Islet of Langerhans (tissue), 1 donor: ENCODE data around the gene GSX1.
"Not testable (repeated sequence)": the region's sequence is repeated elsewhere in the genome, so short reads cannot be mapped to it uniquely, and the experiment has no call there.

Experiments
- FAIRE-seq: peaks from one replicate; lab custom pipeline; 2011; peaks lifted over from hg19 to GRCh38; lab: Jason Lieb, UNC

Gene GSX1

DNA sequence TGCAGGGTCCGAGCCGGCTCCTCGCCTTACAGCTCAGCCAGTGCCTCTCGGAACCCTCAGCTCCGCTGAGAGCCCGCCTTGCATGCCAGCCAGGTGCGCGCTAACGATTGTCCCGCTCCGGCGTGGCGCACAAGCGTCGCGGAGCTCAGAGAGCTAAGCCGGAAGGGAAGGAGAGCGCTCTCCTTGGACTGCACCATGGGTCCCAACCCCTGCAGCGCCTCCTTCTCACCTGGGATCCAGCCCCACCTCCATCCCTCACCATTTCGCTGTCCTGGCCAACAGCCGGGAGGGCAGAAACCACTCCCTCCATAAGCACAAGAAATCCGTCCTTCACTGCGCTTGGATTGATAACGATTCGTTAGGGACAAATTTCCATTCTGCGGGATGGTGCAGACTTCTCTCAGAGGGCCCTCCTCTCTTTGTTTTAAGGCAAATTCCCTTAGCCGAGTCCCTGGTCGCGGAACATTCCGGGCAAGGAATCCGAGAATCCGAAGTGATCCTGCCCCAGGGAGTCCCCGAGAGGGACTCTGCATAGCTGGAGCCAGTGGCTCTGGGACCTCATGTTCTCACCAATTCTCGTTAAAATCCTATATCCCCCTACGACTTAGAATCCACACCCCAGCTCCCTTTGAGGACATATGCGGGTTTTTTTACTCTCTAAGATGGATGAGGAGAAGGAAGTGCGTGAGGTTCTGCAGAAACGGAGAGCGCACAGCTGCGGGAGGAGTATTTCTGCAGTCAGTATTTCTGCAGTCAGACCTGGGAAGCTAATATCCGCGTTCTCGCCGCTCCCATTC is 2.8 kb downstream of the GSX1 start:
- FAIRE-seq: no peak

DNA sequence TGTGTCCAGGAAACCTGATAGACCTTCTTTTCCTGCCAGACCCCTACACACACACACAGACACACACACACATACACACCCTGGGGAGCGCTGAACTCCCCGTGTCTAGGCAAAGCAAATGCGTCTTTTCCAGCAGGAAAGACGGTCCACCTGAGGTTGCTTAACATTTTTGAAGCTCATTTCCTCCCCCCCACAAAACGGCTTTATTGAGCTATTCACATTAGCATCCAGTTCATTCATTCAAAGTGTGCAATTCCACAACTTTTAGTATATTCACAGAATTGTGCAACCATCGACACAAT is 3.4 kb downstream of the GSX1 start:
- no peak for FAIRE-seq

DNA sequence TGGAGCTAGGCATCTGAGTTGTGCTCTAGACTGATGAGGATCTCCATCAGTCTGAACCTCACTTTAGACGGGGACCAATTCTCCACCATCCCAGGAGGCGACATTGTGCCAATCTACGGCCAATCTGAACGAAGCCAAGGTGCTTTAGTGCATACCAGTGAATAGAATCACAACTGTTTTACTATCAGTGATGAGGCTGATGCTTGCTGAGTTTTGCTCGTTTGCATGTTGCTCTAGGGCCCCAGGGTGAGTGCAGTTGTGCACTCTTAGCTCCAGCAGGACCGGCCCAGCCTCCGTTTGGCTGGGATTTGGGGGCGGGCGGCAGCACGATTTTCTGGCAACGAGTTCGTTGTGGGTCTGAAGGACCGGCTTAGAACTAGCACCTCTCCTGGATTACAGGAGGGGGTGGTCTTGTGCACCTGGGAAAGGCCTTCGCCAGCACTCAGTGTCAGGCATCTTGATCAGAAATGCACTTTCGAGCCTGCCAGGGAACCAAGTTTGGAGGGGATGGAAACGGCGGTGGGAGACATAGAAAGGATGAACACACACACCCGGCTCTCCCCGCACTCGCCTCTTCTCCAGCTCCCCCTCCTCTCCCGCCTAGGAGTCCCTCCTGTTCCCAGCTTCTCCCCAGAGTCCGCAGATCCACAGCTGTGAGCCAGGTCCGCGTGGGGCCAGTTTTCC is 4.4 kb downstream of the GSX1 start:
- no peak for FAIRE-seq

DNA sequence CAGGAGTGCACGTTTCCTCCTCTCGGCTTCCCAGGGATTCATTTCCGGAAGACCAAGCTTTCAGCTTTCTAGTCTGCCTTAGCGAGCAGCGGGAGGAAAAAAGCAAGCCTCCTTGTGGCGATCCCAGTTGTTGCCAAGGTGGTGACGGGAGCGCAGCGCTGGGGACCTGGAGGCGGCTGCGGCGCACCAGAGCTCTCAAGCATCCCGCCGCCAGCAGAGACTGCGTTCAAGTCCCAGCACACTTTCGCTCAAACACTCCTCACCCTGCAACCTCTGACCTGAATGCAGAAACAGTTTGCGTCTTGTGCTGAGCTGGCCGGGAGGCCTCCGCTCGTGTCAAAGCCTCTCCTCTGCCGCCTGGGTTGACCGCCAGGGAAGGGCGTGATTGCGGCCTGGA is 4.9 kb downstream of the GSX1 start:
- FAIRE-seq: no peak

DNA sequence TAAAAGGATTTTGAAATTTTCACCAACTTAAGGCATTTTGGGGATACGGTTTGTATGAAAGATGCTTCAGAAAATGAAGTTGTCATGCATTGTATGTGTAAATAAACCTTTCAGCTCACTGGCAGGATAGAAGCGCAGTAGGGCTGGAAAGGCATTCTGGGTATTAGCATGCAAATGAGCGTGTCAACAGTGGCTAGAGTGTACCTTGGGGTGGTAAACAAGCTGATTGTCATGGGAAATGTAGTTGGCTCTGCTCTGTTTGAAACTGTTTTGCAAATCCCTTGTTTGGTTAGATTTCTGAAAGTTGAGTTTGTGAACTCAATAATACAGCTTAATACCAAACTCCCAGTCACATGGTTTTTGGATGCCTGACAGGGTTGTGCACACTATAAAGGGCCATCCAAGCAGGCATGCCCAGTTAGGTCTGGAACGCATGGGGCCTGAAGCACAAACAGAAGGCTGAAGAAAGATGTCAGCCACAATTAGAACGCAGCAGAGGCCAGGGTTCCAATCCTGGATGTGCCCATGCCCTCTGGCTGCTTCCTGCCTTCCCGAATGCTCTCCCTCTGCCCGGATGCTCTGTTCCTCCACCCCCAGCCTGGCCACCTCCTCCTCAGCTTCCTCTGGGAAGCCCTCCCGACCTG is 14.6 kb downstream of the GSX1 start:
- no peak for FAIRE-seq

DNA sequence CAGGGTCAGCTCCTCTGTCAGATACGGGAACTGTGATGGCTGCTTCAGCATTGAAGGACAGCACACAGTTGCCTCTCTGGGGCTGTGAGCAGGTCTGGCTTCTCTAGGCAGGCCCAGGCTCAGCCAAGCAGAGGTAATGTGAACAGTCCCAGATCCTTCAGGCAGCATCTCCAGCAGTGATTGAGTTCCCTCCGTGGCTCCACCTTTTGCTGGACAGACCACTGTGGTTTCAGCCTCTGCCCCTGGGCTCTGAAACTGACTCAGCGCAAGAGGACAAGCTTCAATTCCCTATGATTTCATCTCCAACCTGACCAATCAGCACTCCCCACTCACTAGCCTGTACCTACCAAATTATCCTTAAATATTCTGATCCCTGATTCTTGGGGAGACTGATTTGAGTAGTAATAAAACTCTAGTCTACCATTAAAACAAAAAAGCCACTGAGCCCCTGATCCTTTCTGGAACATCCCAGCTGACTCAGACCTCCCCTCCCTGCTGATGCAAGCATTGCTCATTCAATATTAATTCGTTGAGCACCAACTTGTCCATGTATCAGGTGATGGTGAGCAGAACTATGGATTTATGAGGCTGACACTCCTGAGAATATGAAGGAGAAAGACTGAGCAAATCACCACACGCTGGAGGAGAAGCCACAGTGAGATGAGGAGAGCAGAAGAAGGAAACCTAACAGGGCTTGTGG is 16.7 kb downstream of the GSX1 start:
- no peak for FAIRE-seq

DNA sequence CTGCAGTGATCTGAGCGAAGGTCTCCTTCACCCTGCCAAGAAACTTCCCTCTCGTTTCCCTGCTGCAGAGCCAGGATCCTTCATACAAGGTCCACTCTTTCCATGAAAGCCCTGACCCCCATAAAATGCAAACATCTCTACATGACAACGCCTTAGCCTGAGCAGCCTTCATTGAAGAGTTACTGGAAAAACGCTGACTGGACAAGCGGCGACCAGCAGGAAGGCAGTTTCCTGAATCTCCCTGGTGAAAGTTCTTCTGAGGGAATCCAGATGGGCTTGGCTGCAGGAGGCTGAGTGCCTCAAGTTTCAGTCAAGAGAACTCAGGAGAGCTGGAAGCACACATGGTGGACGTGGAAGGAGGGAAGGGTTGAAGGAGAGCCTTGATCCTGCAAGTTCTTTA is 17.7 kb downstream of the GSX1 start:
- no peak for FAIRE-seq

DNA sequence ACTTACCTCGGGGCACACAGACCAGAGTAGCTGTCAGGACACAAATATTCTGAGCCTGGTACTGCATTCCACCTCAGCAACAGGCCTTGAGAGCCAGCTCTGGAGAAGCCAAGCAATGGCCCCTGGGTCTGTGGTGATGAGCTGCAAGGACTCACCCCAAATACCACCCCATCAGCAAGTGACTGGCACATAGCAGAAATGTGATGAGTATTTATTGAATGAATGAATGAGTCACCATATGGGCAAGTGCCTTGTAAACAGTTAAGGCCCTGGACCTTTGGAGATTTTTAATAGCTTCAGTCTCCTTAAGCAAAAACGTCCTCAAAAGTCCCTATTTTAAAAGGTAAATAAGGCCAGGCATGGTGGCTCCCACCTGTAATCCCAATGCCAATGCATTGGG is 18.2 kb downstream of the GSX1 start:
- FAIRE-seq: no peak

DNA sequence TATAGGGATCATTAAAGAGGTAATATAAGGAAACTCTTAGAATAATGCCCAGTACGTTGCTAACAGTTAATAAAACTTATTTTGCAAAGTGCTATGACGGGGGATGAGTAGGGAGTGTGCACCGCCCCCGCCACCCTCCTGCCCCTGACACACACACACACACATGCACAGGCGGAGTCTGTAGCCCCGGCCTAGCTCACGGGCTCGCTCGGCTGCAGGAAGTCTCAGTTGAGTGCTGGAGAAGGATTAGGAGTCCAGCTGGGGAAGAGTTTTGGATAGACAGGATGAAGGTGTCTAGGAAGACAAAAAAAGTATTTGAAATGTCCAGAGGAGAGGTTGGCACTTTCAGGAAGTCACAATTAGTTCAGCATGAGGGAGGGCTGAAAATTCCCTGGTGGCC is 21.5 kb downstream of the GSX1 start:
- FAIRE-seq: no peak

DNA sequence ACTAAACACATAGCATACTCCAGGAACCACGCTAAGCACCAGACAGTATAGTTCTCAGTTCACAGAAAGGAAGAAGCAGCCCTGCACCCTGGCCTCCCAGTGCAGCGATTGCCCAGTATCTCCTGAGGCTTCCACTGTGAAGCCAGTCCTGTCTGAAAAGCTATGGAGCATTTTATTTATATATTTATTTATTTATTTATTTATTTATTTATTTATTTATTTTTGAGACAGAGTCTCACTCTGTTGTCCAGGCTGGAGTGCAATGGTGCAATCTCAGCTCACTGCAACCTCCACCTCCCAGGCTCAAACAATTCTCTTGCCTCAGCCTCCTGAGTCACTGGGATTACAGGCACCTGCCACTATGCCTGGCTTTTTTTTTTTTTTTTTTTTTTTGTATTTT is 25.5 kb downstream of the GSX1 start:
- not testable (repeated sequence) for FAIRE-seq

DNA sequence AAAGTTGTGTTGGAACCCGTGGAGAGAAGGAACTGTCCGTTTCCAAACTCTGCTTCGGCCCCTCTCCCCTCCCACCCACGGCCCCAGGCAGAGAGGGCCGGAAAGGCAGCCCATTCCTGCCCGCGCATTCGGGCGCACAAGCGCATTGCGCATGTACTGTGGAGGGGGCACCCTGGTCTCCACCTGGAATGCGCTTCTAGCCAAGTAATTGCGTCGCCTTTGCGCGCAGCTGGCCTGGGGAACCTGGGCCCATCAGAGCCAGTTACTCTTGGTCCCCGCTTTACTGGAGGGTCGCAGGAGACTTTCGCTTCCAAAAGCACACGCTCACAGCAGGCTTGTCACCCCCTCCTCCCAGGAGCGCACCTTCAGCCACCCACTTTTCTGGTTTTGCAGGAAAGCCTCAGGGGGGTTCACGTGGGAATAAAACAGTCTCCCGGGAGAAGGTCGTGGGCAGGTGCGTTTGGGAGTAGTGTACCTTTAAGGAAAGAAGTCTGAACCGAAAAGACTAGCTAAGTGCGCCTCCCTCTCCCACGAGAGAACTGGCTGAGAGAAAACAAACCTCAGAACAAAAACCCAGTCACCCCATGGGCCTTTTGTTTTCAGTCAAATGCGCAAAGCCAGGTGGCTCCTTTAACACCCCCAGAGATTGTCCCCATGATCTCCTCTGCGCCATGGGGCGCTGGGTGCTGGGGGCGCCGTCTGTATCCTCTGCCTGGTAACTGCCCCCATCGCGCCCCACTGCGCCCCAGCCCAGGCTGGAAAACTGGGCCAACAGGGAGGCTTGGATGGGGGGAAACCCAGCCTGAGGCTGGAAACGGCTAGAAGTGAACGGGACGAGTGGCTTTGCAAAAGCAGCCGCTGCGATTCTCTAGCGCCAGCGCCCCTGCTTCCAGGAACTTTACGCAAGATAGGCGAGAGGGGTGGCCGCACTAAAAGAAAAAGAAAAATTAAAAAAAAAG is 28.5 kb downstream of the GSX1 start:
- FAIRE-seq: no peak

DNA sequence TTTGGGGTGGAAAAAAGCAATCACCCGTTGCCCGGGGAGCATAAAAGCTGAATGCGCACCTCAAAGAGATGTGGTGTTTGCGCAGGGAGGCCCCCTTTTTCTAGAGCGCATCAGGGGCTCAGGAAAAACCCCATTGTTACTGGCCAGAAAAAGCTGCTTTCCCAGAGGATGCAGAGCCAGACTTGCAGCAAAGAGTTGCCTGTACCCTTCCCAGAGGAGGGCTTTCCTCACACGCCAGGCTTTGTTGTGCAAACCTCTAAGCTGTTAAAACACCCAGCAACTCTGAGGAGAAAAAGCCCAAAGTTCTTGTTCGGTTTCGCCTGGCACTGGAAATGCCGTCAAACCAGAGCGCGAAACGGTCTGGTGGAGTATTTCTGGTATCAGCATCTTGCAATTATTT is 29.3 kb downstream of the GSX1 start:
- FAIRE-seq: no peak

DNA sequence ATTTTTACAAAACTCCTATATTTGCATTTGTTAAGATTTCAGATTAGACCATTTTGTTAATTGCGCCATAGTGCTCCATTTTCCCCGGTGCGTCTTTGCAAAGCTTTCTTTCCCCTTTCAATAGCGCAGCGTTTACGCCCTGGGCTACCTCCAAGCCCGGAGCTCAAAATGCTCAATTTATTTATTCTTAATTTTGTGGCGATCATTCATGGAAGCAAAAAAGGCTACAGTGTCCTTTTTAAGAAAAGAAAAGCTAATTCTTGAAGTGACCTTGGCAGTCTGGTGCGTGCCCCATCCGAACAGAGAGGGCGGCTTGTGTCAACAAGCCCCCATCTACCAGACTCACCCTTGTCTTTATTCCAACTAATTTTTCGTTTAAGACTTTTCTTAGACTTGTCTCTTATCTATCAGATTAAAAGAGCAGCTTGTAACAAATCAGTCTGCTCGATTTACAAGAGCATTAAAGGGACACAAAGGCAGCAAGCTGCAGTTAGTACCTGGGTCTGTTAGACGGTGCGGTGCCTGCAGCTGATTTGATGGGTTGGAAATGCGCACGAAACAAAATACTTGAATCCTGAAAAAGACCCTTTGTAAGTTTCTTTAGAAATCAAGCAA is 30.1 kb downstream of the GSX1 start:
- no peak for FAIRE-seq

DNA sequence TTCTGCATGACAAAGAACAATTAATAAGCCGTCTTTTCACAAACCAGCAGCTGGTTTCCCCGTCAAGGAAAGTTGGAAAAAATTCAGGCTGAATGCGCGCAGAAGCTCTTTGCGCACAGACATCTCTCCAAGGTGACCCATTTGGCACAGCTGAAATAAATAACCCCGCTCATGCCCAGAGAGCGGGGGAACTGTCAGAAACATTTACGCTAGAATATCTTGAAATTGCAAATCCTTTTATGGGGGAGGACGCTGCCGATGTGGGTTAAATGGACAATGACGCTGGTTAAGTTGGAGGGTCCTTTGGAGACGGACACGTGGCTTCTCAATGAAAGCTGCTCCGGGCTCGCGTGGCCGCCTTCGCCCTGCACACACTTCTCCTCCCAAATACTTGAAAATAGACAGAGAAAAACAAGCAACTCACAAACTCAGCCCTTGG is 30.6 kb downstream of the GSX1 start:
- FAIRE-seq: no peak

DNA sequence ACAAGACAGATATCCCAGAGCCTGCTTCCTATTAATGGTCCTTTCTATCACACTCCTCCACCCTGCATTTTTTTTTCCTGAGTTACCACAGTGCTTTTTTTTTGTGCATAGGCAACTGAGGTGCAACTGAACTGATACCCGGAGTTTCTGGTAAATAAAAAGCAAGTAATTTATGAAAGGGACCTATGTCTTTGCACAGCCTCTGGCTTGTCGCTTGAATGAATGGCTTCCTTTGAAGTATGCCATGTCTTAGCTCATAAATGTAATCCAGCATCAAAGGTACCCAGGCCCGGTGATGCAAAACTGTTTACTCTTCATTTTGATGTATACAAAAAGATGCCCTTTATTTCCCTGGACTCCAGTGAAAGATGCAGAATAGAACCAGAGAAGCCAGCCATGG is 31.8 kb downstream of the GSX1 start:
- no peak for FAIRE-seq

DNA sequence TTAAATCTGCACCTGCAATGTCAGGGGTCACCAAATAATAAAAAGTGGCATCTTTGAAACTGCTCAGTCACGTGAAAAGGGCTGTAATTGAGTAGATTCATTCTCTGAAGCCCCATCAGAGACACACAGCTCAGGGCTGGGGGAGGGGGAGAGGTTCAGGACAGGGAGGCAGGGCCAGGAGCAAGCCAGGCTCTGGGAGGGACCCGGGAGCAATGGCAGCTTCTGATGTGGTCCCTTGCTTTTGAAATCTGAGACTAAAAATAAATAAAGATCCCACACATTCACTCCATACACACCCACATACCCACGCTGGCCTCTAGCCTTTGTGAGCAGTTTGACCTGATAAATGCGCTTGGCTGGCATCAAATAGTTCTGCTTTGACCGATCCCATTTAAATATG is 32.8 kb downstream of the GSX1 start:
- FAIRE-seq: no peak

DNA sequence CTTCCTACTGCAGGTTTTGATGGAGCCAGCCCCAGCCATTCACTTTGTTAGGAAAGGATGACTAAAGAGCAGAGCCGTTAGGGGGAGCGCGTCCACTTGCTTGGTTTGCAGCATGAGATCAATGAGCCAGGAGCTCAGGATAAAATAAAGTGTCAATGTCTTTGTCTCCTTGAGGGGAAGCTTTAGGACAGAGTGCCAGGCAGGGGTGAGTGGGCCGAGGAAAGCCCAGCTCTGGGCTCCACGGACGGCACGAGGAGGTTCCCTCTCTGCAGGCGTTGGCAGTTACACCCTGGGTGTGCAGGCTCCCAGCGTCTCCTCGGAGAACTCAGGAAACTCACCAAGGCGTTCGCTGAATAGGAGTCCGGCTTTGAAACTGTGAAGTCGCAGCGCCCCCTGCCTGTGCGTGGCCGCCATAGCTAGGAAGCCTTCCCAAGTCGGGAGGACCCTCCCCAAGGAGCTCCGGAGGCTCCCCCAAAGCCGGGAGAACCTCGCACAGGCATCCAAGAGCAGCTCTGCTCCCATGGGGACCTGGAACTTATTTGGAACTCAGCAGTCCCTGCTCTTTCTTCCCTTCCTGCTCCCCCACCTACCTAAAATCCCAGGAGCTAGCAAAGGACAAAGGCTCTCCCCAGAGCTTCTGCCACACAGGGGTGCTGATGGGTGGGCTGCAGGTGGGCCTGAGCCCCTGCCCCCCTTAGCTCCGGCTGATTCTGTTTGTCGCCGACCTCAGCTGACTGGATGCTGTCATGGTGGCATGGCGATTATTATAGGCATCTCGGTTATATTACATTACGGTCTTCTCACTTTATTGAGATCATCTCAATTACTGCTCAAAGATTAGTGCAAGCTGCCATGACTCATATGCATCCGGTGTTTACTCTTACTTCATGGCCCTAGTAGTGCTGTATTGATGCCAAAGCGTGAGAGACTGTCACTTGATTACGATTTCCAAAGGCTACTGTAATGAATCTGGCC is 34.4 kb downstream of the GSX1 start:
- FAIRE-seq: peak; percentile 9

DNA sequence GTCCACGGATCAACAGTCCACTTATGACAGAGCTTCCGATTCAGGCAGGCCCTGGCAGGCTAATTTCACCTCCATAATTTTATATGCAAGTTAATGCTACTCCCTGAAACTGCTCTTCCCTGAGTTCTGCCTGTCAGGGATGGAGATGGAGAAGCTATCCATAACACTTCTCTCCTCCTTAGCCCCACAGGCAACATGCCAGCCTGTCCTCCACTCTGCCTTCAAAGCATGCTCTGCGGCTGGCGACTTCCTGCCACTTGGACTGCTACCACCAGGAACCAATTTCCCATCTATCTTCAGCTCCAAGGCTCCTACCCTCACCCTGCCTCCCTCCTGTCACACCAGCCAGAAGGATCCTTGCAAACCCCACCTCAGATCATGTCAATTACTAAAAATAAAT is 35.4 kb downstream of the GSX1 start:
- no peak for FAIRE-seq

DNA sequence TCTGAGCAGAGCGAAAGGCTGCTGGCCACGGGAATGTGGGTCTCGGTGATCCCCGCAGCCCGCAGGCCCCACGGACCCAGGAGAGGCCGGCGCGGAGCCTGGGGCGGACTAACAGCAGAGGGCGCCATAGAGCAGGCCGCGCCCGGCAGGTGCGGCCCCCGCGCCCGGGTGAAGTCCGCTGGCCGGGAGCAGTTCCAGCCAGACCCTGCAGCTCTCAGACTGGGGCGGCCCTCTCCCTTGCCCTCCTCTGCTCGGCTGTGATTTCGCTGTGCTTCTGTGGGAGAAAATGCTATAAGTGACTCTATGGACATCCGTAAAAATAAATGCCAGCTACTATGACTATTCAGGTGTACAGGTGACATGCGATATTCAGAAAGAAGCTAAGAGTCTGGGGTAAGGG is 37.7 kb downstream of the GSX1 start:
- no peak for FAIRE-seq

DNA sequence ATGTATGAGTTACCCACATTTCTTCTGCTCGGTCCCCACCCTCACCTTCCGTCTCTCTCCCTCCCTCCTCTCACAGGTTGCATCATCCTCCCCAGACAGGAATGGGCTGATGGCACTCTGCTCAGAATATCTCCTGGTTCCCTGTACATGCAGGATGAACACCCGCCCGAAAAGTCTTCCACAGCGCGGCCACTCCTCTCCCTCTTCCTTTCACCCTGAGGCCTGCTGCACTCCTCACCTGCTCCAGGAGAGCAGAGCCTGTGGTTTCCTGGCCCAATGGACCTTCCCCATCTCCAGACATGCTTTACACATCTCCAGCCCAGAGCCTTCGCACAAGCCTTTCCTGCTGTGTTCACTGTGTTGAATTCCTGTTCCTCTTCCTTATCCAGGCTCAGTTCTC is 40.9 kb downstream of the GSX1 start:
- no peak for FAIRE-seq
